A549 (cell line): ENCODE data around the gene VPS37B. TPM values are rescaled to one million over a fixed set of nuclear protein-coding genes. Genes with fewer than 3 reads are reported as not detected.

Source experiments
- ATAC-seq, 2 experiments: fragments of 200-7000 bp in 1 of 2; fragments of >200 bp in 1 of 2; cut with Nextera tagmentation in 1 of 2; cut with Tn5 transposase in 1 of 2; 3 replicates each; pipeline versions ENCODE4 v1.8.0 to v1.9.1; 2018 to 2020; ENCODE audit warnings: mild to moderate bottlenecking in 1 of 2, moderate library complexity in 1 of 2
- CTCF ChIA-PET: fragments of 300-600 bp; sonication (Branson Sonifier 250); formaldehyde crosslinking; extraction: SDS; loops from one replicate; lab custom pipeline; 2021; ENCODE audit warnings: antibody characterized with exemption, inconsistent platforms; lab: Yijun Ruan, JAX
- POLR2A ChIA-PET: fragments of 350-600 bp; formaldehyde crosslinking; extraction: SDS; loops from one replicate; lab custom pipeline; 2021; ENCODE audit warnings: antibody characterized with exemption, inconsistent platforms; lab: Yijun Ruan, JAX
- DNase-seq, 2 experiments: peaks; one replicate each; pipeline versions ENCODE4 v3.0.0 to v3.0.0-alpha.2; 2011 to 2016; ENCODE audit warnings: low read depth in 1 of 2, low spot score in 1 of 2
- FAIRE-seq: peaks from 2 replicates; lab custom pipeline; 2011; peaks lifted over from hg19 to GRCh38; lab: Jason Lieb, UNC
- H3K27ac ChIP-seq, 2 experiments: fragments of >200 bp; sonication (Bioruptor Twin); formaldehyde crosslinking; 3 replicates each; pipeline ENCODE4 v1.5.1; 2016 to 2017
- H3K4me1 ChIP-seq: fragments of >200 bp; sonication (Bioruptor Twin); formaldehyde crosslinking; 3 replicates; pipeline ENCODE4 v1.6.1; 2016
- H3K4me2 ChIP-seq: fragments of >200 bp; sonication (Bioruptor Twin); formaldehyde crosslinking; 3 replicates; pipeline ENCODE4 v1.6.1; 2016
- H3K4me3 ChIP-seq: fragments of >200 bp; sonication (Bioruptor Twin); formaldehyde crosslinking; 3 replicates; pipeline ENCODE4 v1.5.1; 2016
- H3K9me3 ChIP-seq: fragments of >200 bp; sonication (Bioruptor Twin); formaldehyde crosslinking; 3 replicates; pipeline ENCODE4 v1.6.1; 2016
- ATOH8 ChIP-seq: fragments of 250-450 bp; sonication (Bioruptor Pico); IDR thresholded peaks from 2 replicates; pipeline ENCODE4 v1.5.0; 2020; ENCODE audit warnings: low read depth, mild to moderate bottlenecking, moderate library complexity
- BCL3 ChIP-seq: fragments of >200 bp; sonication (Bioruptor Twin); formaldehyde crosslinking; IDR thresholded peaks from 3 replicates; pipeline ENCODE4 v1.6.1; 2016
- BHLHE40 ChIP-seq: IDR thresholded peaks from 2 replicates; pipeline ENCODE4 v1.6.1; 2012; ENCODE audit warnings: low read depth, low read length, inconsistent platforms
- CBX2 ChIP-seq: fragments of 200-600 bp; sonication (generic); IDR thresholded peaks from 2 replicates; pipeline ENCODE4 v1.6.1; 2016; ENCODE audit warnings: low read depth, mild to moderate bottlenecking, borderline replicate concordance
- CBX8 ChIP-seq: fragments of 200-600 bp; sonication (generic); IDR thresholded peaks from 2 replicates; pipeline ENCODE4 v1.6.1; 2016
- CHD2 ChIP-seq: fragments of 150-350 bp; IDR thresholded peaks from 2 replicates; pipeline ENCODE4 v1.6.1; 2014; ENCODE audit warnings: low read length; ENCODE audit not compliant: partially characterized antibody
- CTCF ChIP-seq: fragments of >200 bp; sonication (Bioruptor Twin); formaldehyde crosslinking; IDR thresholded peaks from 3 replicates; pipeline ENCODE4 v1.5.1; 2016
- E2F6 ChIP-seq: IDR thresholded peaks from 2 replicates; pipeline ENCODE4 v1.6.1; 2012; ENCODE audit warnings: low read depth, borderline replicate concordance
- EP300 ChIP-seq, 2 experiments: fragments of >200 bp; sonication (Bioruptor Twin); formaldehyde crosslinking; IDR thresholded peaks; 2 replicates in 1 of 2; 3 replicates in 1 of 2; pipeline ENCODE4 v1.6.1; 2016 to 2017
- FOSB ChIP-seq: fragments of 250-450 bp; sonication (Bioruptor Pico); IDR thresholded peaks from 2 replicates; pipeline ENCODE4 v1.5.0; 2020; ENCODE audit warnings: mild to moderate bottlenecking, moderate library complexity
- HDAC2 ChIP-seq: fragments of 200-600 bp; sonication (generic); IDR thresholded peaks from 2 replicates; pipeline ENCODE4 v1.6.1; 2016
- HES2 ChIP-seq: fragments of >200 bp; sonication (Bioruptor Twin); formaldehyde crosslinking; IDR thresholded peaks from 2 replicates; pipeline ENCODE4 v1.6.1; 2016
- HEYL ChIP-seq: fragments of 250-450 bp; sonication (Bioruptor Pico); IDR thresholded peaks from 2 replicates; pipeline ENCODE4 v1.8.0; 2021; ENCODE audit warnings: mild to moderate bottlenecking, moderate library complexity
- HOXA7 ChIP-seq: fragments of 250-450 bp; sonication (Bioruptor Pico); IDR thresholded peaks from 2 replicates; pipeline ENCODE4 v1.5.0; 2020; ENCODE audit warnings: mild to moderate bottlenecking, moderate library complexity
- HOXB13 ChIP-seq: fragments of 250-450 bp; sonication (Bioruptor Pico); IDR thresholded peaks from 2 replicates; pipeline ENCODE4 v1.5.0; 2020; ENCODE audit warnings: low read depth, mild to moderate bottlenecking, moderate library complexity
- JUNB ChIP-seq: fragments of >200 bp; sonication (Bioruptor Twin); formaldehyde crosslinking; IDR thresholded peaks from 2 replicates; pipeline ENCODE4 v1.6.1; 2016
- KDM1A ChIP-seq: fragments of 200-600 bp; sonication (generic); IDR thresholded peaks from 2 replicates; pipeline ENCODE4 v1.6.1; 2016; ENCODE audit warnings: low read depth, mild to moderate bottlenecking
- KDM5A ChIP-seq: fragments of 200-600 bp; sonication (generic); IDR thresholded peaks from 2 replicates; pipeline ENCODE4 v1.6.1; 2016; ENCODE audit warnings: antibody characterized with exemption, mild to moderate bottlenecking
- MAFK ChIP-seq: fragments of 450-650 bp; IDR thresholded peaks from 2 replicates; pipeline ENCODE4 v1.6.1; 2014; ENCODE audit not compliant: partially characterized antibody
- MAX ChIP-seq: IDR thresholded peaks from 2 replicates; pipeline ENCODE4 v1.6.1; 2012
- MYC ChIP-seq: IDR thresholded peaks from 2 replicates; pipeline ENCODE4 v1.6.1; 2012; ENCODE audit warnings: mild to moderate bottlenecking, inconsistent platforms, low read length, improper control_type of control experiment, borderline replicate concordance
- NFE2L2 ChIP-seq: fragments of 150-350 bp; conservative IDR thresholded peaks from 2 replicates; pipeline ENCODE4 v1.6.1; 2014; ENCODE audit warnings: low read length
- NPAS2 ChIP-seq: fragments of 250-450 bp; sonication (Bioruptor Pico); IDR thresholded peaks from 2 replicates; pipeline ENCODE4 v1.8.0; 2022; ENCODE audit warnings: mild to moderate bottlenecking, moderate library complexity, borderline replicate concordance
- PBX3 ChIP-seq: IDR thresholded peaks from 2 replicates; pipeline ENCODE4 v1.6.1; 2012
- RAD21 ChIP-seq, 2 experiments: fragments of >200 bp in 1 of 2; sonication (Bioruptor Twin) in 1 of 2; formaldehyde crosslinking in 1 of 2; IDR thresholded peaks in 1 of 2; conservative IDR thresholded peaks in 1 of 2; 2 replicates in 1 of 2; 3 replicates in 1 of 2; pipeline ENCODE4 v1.6.1; 2012 to 2018; ENCODE audit warnings: inconsistent platforms in 1 of 2
- RARB ChIP-seq: fragments of 250-450 bp; sonication (Bioruptor Pico); IDR thresholded peaks from 2 replicates; pipeline ENCODE4 v1.8.0; 2021; ENCODE audit warnings: mild to moderate bottlenecking, moderate library complexity
- SMC3 ChIP-seq: fragments of >200 bp; sonication (Bioruptor Twin); formaldehyde crosslinking; IDR thresholded peaks from 3 replicates; pipeline ENCODE4 v1.6.1; 2018; ENCODE audit warnings: inconsistent platforms
- SREBF2 ChIP-seq: fragments of 450-650 bp; IDR thresholded peaks from 2 replicates; pipeline ENCODE4 v1.6.1; 2014; ENCODE audit warnings: mild to moderate bottlenecking, moderate library complexity
- ZC3H11A ChIP-seq: fragments of 450-650 bp; IDR thresholded peaks from 2 replicates; pipeline ENCODE4 v1.6.1; 2014; ENCODE audit warnings: antibody characterized with exemption, mild to moderate bottlenecking
- ZFP36 ChIP-seq: fragments of 450-650 bp; IDR thresholded peaks from 2 replicates; pipeline ENCODE4 v1.6.1; 2014; ENCODE audit warnings: borderline replicate concordance; ENCODE audit not compliant: partially characterized antibody
- WGBS: methylation state at CpG from one replicate; pipeline ENCODE4 v1.1.6; 2017; ENCODE audit errors: missing lambda C conversion rate; 5-methylcytosine and 5-hydroxymethylcytosine counted together
- polyA plus RNA-seq, 4 experiments: library from polyadenylated mRNA; depleted of rRNA in 3 of 4; stranded (reverse); fragments of >200 nt; fragmentation: RNase III in 1 of 4; extraction: RNeasy Plus Mini Kit Qiagen cat#74134 plus additional on column Dnase treatment in 1 of 4; gene quantifications; 2 replicates in 3 of 4; 3 replicates in 1 of 4; pipeline ENCODE4 v1.2.3, GENCODE V29; 2011 to 2017

Gene VPS37B
- polyA plus RNA-seq, 2 of the 4 experiments (the other 2 are of a cell fraction): 17.0 to 18.6 TPM

- TF ChIP-seq ATOH8 (CRISPR knock-in tag) (no peak), HOXA7 (CRISPR knock-in tag) (no peak), MYC (no peak), RARB (CRISPR knock-in tag) (no peak), FOSB (CRISPR knock-in tag) (no peak), SMC3 (no peak), HEYL (CRISPR knock-in tag) (no peak), BHLHE40 (no peak), SREBF2 (no peak), HES2 (no peak), KDM5A (no peak)
- TF ChIP-seq, all 56 proteins: peak for 0
These were observed 29.5 kb downstream of the VPS37B start (continued) for GRCh38 chr12:122866379-122866778.

GRCh38 chr12:122865268-122866231, 30.4 kb downstream of the VPS37B start:
- WGBS: 83% methylated on average over 39 of the region's 43 CpGs
- FAIRE-seq (no peak), DNase-seq (peak; percentile 47 to 64), ATAC-seq (peak; percentile 39 to 62; a peak in 4 of 6 replicates)
- Histone ChIP-seq H3K4me1 (no peaks in the 10 kb centered on the region), H3K27ac (no peak overlapping the region), H3K4me2 (no peak overlapping the region), H3K4me3 (no peak overlapping the region)
- CTCF ChIA-PET: interaction anchor here (0.7 to 18.6 kb wide), 13 partner anchors 9 to 372 kb away, joined by 3 to 522 read pairs (median 4); partner anchors contain the start of gene OGFOD2
- TF ChIP-seq ZFP36 (no peak), HEYL (CRISPR knock-in tag) (no peak), PBX3 (no peak), JUNB (no peak), E2F6 (no peak), ZC3H11A (no peak), NFE2L2 (no peak), KDM5A (no peak), CTCF (peak; percentile 41), CBX8 (no peak), CBX2 (no peak), BHLHE40 (peak; percentile 67), RARB (CRISPR knock-in tag) (no peak), HDAC2 (no peak), SREBF2 (no peak), MAFK (no peak), HOXB13 (CRISPR knock-in tag) (no peak), HOXA7 (CRISPR knock-in tag) (no peak), EP300 (IDR thresholded peaks at IDR 0.05) (no peak), SMC3 (peak; percentile 24; the same call in 1 of the 3 replicates), RAD21 (conservative IDR thresholded peaks at IDR 0.05 in 1 of 2, IDR thresholded peaks at IDR 0.05 in 1 of 2) (peak in 1 of 2 experiments; percentile 39; a peak in 3 of 5 replicates), MAX (peak; percentile 43; the same call in 1 of the 2 replicates), CHD2 (no peak), KDM1A (no peak), BCL3 (no peak), FOSB (CRISPR knock-in tag) (no peak), NPAS2 (CRISPR knock-in tag) (no peak)
- TF ChIP-seq, all 56 proteins: peak for 5
- POLR2A ChIA-PET: interaction anchor here (1.4 kb wide), 1 partner anchor 367 kb away, joined by 4 read pairs; no protein-coding TSS in a partner anchor
- no peaks in the 10 kb centered on the region for H3K9me3 ChIP-seq
